Measurements from ENCODE around the gene TRPT1. TPM values are rescaled to one million over a fixed set of nuclear protein-coding genes. Genes with fewer than 3 reads are reported as not detected.

TRPT1 gene, protein sequence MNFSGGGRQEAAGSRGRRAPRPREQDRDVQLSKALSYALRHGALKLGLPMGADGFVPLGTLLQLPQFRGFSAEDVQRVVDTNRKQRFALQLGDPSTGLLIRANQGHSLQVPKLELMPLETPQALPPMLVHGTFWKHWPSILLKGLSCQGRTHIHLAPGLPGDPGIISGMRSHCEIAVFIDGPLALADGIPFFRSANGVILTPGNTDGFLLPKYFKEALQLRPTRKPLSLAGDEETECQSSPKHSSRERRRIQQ
- total RNA-seq (2022; extraction: Qiagen RNA extraction) = 19.2 to 21.6 TPM (median 19.8 TPM) in 5 replicates

GRCh38 chr11:64225608-64226506 is at the start of gene TRPT1, which contains the start of gene NUDT22:
Gene TRPT1, minus strand, starts transcription at chr11:64226186. Its CDS starts 326 bp downstream, at chr11:64225860.
Gene NUDT22, plus strand, starts transcription at chr11:64226274. Its CDS starts 379 bp downstream, at chr11:64226653.

GRCh38 chr11:64251016-64251752 is 25.2 kb upstream of the TRPT1 start, which contains the start of gene PLCB3:
Gene PLCB3, plus strand, starts transcription at chr11:64251530. Its CDS starts 120 bp downstream, at chr11:64251650.

DNA sequence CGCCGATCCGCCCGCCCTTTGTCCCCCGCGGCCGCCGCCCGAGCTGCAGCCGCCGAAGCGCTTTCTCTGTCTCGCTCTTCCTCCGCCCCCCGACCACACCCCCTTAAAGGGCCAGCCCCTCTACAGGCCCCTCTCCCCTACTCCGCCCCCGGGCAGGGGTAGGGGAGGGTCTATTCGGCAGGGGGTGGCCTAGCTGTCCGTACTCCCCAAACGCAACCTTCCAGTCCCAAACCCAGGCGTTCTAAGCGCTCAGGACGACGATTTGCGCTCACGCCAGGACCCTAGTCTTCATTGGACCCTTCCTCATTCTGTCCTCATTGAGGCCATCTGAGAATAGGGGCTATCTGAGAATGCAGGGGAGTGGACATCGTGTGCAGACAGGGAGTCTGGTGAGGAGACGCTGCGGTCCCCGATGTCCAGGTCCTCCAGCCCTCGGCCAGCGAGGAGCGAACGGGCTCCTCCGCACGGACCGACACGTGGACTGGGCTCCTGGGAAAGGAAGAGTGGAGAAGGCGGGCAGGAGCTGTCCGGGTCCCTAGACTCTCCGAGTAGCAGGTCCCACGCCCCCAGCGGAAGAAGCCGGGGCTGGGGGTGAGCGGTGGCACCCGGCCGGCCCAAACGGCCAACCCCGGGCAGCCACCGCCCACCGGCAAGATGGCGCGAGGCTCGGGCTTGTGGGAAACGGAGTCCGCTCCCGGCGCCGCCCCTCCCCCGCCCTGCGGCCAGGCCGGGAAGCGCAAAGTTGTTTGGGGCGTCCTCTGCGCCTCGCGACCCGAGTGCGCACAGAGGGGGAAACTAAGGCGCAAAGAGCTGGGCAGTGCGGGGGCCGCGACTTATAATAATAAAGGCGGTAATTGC is 21.1 kb upstream of the TRPT1 start, which contains the start of gene PPP1R14B:
TSS of gene PPP1R14B (minus strand) at position 73 of the 858 bp plus-strand sequence. CDS start 270 bp downstream, outside the sequence.

GRCh38 chr11:64240435-64241240 is 14.7 kb upstream of the TRPT1 start, which contains the start of gene FKBP2:
Gene FKBP2, plus strand, starts transcription at chr11:64241095. Its CDS starts 1,293 bp downstream, at chr11:64242388.

DNA sequence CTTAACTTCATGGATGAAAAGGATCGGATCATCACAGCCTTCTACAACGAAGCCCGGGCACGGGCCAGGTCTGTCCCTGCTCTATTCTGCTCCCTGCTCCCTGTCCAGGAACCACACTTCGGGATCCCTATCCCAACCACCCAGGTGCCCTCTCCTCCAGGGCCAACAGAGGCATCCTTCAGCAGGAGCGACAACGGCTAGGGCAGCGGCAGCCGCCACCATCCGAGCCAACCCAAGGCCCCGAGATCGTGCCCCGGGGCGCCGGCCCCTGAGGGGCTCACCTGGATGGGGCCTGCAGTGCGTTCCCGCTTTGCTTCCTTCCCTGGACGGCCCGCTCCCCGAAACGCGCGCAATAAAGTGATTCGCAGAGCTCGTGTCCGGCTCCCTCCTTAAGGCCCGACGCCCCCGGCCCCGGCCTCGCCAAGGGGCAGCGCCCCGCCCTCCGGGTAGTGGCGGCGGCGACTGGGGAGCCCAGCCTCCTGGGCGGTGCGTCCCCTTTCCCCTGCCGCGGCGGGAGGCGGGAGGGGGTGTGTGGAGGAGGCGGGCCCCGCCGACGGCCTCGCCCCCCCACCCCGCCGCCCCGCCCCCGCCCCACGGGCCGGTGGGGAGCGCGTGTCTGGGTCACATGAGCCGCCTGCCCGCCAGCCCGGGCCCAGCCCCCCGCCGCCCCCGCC is 8.1 kb upstream of the TRPT1 start, which contains the start of gene VEGFB:
TSS of gene VEGFB (plus strand) at position 672 of the 674 bp plus-strand sequence. CDS start 250 bp downstream, outside the sequence.

GRCh38 chr11:64230171-64230984 is 4.4 kb upstream of the TRPT1 start, which contains the start of gene DNAJC4:
Gene DNAJC4, plus strand, starts transcription at chr11:64230548. Its CDS starts 307 bp downstream, at chr11:64230855.

DNA sequence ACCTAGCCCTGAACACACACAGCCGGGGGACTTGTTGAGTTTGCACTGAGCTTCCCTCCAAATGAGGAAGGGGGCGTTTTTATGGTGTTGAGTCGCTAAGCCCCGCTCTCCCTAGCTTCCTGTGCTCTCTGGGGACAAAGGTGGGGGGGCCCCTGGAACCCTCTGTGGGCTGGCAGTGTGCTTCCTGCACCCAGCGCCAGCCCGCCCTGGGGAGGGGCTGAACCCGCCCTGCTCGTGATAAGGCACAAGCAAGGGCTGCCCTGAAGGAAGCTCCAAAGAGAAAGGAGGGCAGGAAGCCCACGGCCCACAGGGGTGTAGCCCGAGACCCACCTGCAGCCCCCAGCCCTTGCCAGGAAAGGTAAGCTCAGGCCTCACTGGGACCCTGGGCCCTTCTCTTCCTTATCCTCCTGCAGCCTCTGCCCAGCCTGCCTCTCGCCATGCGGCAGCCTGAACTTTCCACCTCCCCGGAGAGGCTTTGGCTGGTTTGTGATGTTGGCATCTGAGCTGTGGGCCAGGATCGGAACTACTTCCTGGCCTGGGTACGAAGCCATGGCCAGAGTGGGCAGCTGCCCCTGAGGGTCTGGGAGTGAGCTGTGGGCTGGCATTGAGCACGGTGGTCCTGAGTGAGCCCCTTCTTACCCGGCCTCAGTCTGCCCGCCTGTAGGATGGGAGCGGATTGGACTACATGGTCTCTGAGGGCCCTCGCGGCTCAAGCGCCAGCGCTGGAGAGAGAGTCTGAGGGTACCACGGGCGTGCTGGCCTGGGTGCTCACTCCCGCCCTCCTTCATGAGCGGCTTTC is 19.3 kb downstream of the TRPT1 start, which contains the start of gene FERMT3:
TSS of gene FERMT3 (plus strand) at position 265 of the 799 bp plus-strand sequence. CDS start 644 bp downstream, outside the sequence.

GRCh38 chr11:64185693-64186491 is 40.1 kb downstream of the TRPT1 start, which contains the start of gene STIP1:
Gene STIP1, plus strand, starts transcription at chr11:64186171. Its CDS starts 91 bp downstream, at chr11:64186262.

Other genes with a start within 250 kb of the TRPT1 start
- 101 to 121 TPM (median 115 TPM) in 5 replicates for gene OTUB1, start 239.7 kb downstream of the TRPT1 start, total RNA-seq (2022; extraction: Qiagen RNA extraction)
- gene FLRT1, start 190.3 kb downstream of the TRPT1 start, total RNA-seq (2022; extraction: Qiagen RNA extraction) = 0.04 to 0.08 TPM (median 0.05 TPM) in 5 replicates
- gene MACROD1, start 60.1 kb downstream of the TRPT1 start, total RNA-seq (2022; extraction: Qiagen RNA extraction) = 10.6 to 15.5 TPM (median 12.9 TPM) in 5 replicates
- 241 to 263 TPM (median 255 TPM) in 5 replicates for gene STIP1, start 40.0 kb downstream of the TRPT1 start, total RNA-seq (2022; extraction: Qiagen RNA extraction)
- 0.82 to 2.2 TPM (median 1.4 TPM) in 5 replicates for gene FERMT3, start 19.5 kb downstream of the TRPT1 start, total RNA-seq (2022; extraction: Qiagen RNA extraction)
- gene NUDT22, start 88 bp upstream of the TRPT1 start, total RNA-seq (2022; extraction: Qiagen RNA extraction) = 27.2 to 38.2 TPM (median 36.9 TPM) in 5 replicates
- gene DNAJC4, start 4.4 kb upstream of the TRPT1 start, total RNA-seq (2022; extraction: Qiagen RNA extraction) = 18.9 to 23.0 TPM (median 21.0 TPM) in 5 replicates
- gene VEGFB, start 8.4 kb upstream of the TRPT1 start, total RNA-seq (2022; extraction: Qiagen RNA extraction) = 37.8 to 48.7 TPM (median 47.0 TPM) in 5 replicates
- gene FKBP2, start 14.9 kb upstream of the TRPT1 start, total RNA-seq (2022; extraction: Qiagen RNA extraction) = 129 to 148 TPM (median 140 TPM) in 5 replicates
- 249 to 383 TPM (median 346 TPM) in 5 replicates for gene PPP1R14B, start 20.8 kb upstream of the TRPT1 start, total RNA-seq (2022; extraction: Qiagen RNA extraction)
- 14.4 to 23.7 TPM (median 20.5 TPM) in 5 replicates for gene PLCB3, start 25.3 kb upstream of the TRPT1 start, total RNA-seq (2022; extraction: Qiagen RNA extraction)
- 74.7 to 87.8 TPM (median 85.4 TPM) in 5 replicates for gene BAD, start 58.5 kb upstream of the TRPT1 start, total RNA-seq (2022; extraction: Qiagen RNA extraction)
- gene GPR137, start 59.7 kb upstream of the TRPT1 start, total RNA-seq (2022; extraction: Qiagen RNA extraction) = 24.6 to 53.9 TPM (median 47.7 TPM) in 5 replicates
- 0.11 TPM in 2 of 5 replicates, not detected in the others for gene KCNK4, start 65.1 kb upstream of the TRPT1 start, total RNA-seq (2022; extraction: Qiagen RNA extraction)
- gene CATSPERZ, start 74.2 kb upstream of the TRPT1 start, total RNA-seq (2022; extraction: Qiagen RNA extraction) = 2.0 to 3.9 TPM (median 2.9 TPM) in 5 replicates
- gene ESRRA, start 79.3 kb upstream of the TRPT1 start, total RNA-seq (2022; extraction: Qiagen RNA extraction) = 37.1 to 49.9 TPM (median 47.3 TPM) in 5 replicates
- gene TRMT112, start 91.4 kb upstream of the TRPT1 start, total RNA-seq (2022; extraction: Qiagen RNA extraction) = 367 to 421 TPM (median 395 TPM) in 5 replicates
- gene PRDX5, start 91.9 kb upstream of the TRPT1 start, total RNA-seq (2022; extraction: Qiagen RNA extraction) = 405 to 485 TPM (median 456 TPM) in 5 replicates
- 7.0 to 9.9 TPM (median 8.7 TPM) in 5 replicates for gene CCDC88B, start 114.0 kb upstream of the TRPT1 start, total RNA-seq (2022; extraction: Qiagen RNA extraction)
- 45.5 to 63.6 TPM (median 60.8 TPM) in 5 replicates for gene RPS6KA4, start 133.0 kb upstream of the TRPT1 start, total RNA-seq (2022; extraction: Qiagen RNA extraction)